NT2/D1 (cell line): Measurements from ENCODE around the gene ACOX2.

Source experiments
- DNase-seq: peaks from one replicate; pipeline ENCODE4 v3.0.0-alpha.2; 2011; ENCODE audit warnings: low read depth, low spot score
- H3K27me3 ChIP-seq: 2 replicates; pipeline ENCODE4 v1.6.0; 2011; ENCODE audit warnings: mild to moderate bottlenecking; ENCODE audit not compliant: insufficient read length, insufficient read depth
- H3K36me3 ChIP-seq: 2 replicates; pipeline ENCODE4 v1.6.1; 2011; ENCODE audit warnings: mild to moderate bottlenecking, low read length, mixed read lengths; ENCODE audit not compliant: insufficient read depth, insufficient read length
- H3K4me1 ChIP-seq: 2 replicates; pipeline ENCODE4 v1.5.1; 2011; ENCODE audit not compliant: insufficient read depth, insufficient read length
- H3K4me3 ChIP-seq: 2 replicates; pipeline ENCODE4 v1.5.1; 2011; ENCODE audit warnings: low read depth; ENCODE audit not compliant: insufficient read length
- H3K9ac ChIP-seq: 2 replicates; pipeline ENCODE4 v1.6.0; 2011; ENCODE audit warnings: low read depth; ENCODE audit not compliant: insufficient read length
- H3K9me3 ChIP-seq: 2 replicates; pipeline ENCODE4 v1.5.1; 2011; ENCODE audit warnings: mild to moderate bottlenecking, low read length; ENCODE audit not compliant: insufficient read depth
- SUZ12 ChIP-seq: IDR thresholded peaks from 2 replicates; pipeline ENCODE4 v1.6.1; 2011; ENCODE audit not compliant: insufficient read length, insufficient read depth; ENCODE audit errors: extremely low read depth
- YY1 ChIP-seq: IDR thresholded peaks from 2 replicates; pipeline ENCODE4 v1.6.1; 2011; ENCODE audit not compliant: insufficient read length, insufficient read depth
- ZNF274 ChIP-seq: IDR thresholded peaks from 2 replicates; pipeline ENCODE4 v1.6.1; 2011; ENCODE audit warnings: mild to moderate bottlenecking, low read depth, low read length

Gene ACOX2

GRCh38 chr3:58540176-58540858 lies 3.3 kb upstream of the ACOX2 start:
- H3K36me3 ChIP-seq, result no peaks in the 10 kb centered on the region
- H3K9ac ChIP-seq, result no peak overlapping the region
- H3K9me3 ChIP-seq, result no peaks in the 10 kb centered on the region; the same call in 1 of the 2 replicates
- DNase-seq, result no peak
- H3K27me3 ChIP-seq, result no peaks in the 10 kb centered on the region
- no peak overlapping the region for H3K4me3 ChIP-seq
- TF ChIP-seq YY1, result no peak
- TF ChIP-seq ZNF274, result no peak
- no peak for TF ChIP-seq SUZ12
- peaks cover 8% of the 10 kb centered on the region for H3K4me1 ChIP-seq

- no peak overlapping the region for H3K9ac ChIP-seq
These were observed 2.6 kb upstream of the ACOX2 start for GRCh38 chr3:58539626-58540025.

GRCh38 chr3:58537412-58538301 lies 667 bp upstream of the ACOX2 start:
- H3K9me3 ChIP-seq, result no peaks in the 10 kb centered on the region
- no peaks in the 10 kb centered on the region for H3K27me3 ChIP-seq
- TF ChIP-seq SUZ12, result no peak
- no peak for TF ChIP-seq YY1
- TF ChIP-seq ZNF274, result no peak
- no peak for DNase-seq
- H3K4me1 ChIP-seq, result peaks cover 11% of the 10 kb centered on the region
- H3K36me3 ChIP-seq, result no peaks in the 10 kb centered on the region
- no peak overlapping the region for H3K4me3 ChIP-seq
- H3K9ac ChIP-seq, result no peak overlapping the region

More at GRCh38 chr3:58539626-58540025, 2.6 kb upstream of the ACOX2 start:
- no peak for DNase-seq
- H3K27me3 ChIP-seq, result no peaks in the 10 kb centered on the region
- H3K36me3 ChIP-seq, result no peaks in the 10 kb centered on the region
- H3K9me3 ChIP-seq, result no peaks in the 10 kb centered on the region
- no peak for TF ChIP-seq ZNF274
- TF ChIP-seq SUZ12, result no peak
- no peak for TF ChIP-seq YY1
- peaks cover 8% of the 10 kb centered on the region for H3K4me1 ChIP-seq
- no peak overlapping the region for H3K4me3 ChIP-seq

GRCh38 chr3:58535531-58536500 lies 1.2 kb downstream of the ACOX2 start:
- Histone ChIP-seq H3K4me3 (no peak overlapping the region), H3K9ac (no peak overlapping the region), H3K4me1 (peaks cover 11% of the 10 kb centered on the region), H3K27me3 (no peaks in the 10 kb centered on the region), H3K36me3 (no peaks in the 10 kb centered on the region), H3K9me3 (no peaks in the 10 kb centered on the region)
- no peak for DNase-seq
- TF ChIP-seq SUZ12 (no peak), YY1 (no peak)

- no peaks in the 10 kb centered on the region for H3K27me3 ChIP-seq
- no peaks in the 10 kb centered on the region for H3K9me3 ChIP-seq
- H3K36me3 ChIP-seq, result no peaks in the 10 kb centered on the region
- DNase-seq, result no peak
- H3K4me1 ChIP-seq, result peaks cover 13% of the 10 kb centered on the region
- TF ChIP-seq SUZ12 (no peak), YY1 (no peak), ZNF274 (no peak)
- no peak overlapping the region for H3K9ac ChIP-seq
- H3K4me3 ChIP-seq, result no peak overlapping the region
These were observed 2.1 kb downstream of the ACOX2 start for GRCh38 chr3:58534592-58535494.

GRCh38 chr3:58532794-58533220 lies 4.2 kb downstream of the ACOX2 start:
- Histone ChIP-seq H3K4me1 (peaks cover 19% of the 10 kb centered on the region), H3K27me3 (no peaks in the 10 kb centered on the region), H3K9ac (no peak overlapping the region), H3K9me3 (no peaks in the 10 kb centered on the region), H3K4me3 (no peak overlapping the region), H3K36me3 (no peaks in the 10 kb centered on the region)
- DNase-seq, result peak; percentile 70
- TF ChIP-seq ZNF274, result no peak
- TF ChIP-seq YY1, result no peak
- TF ChIP-seq SUZ12, result no peak
